Cardiac ventricle fibroblast (primary cell): Measurements from ENCODE around the gene PDZK1IP1. TPM values are rescaled to one million over a fixed set of nuclear protein-coding genes. Genes with fewer than 3 reads are reported as not detected.

Experiments used
- total RNA-seq: library from RNA; depleted of rRNA; stranded (reverse); fragments of >200 nt; gene quantifications from 2 replicates; pipeline ENCODE4 v1.2.3, GENCODE V29; 2015

The PDZK1IP1 gene, protein sequence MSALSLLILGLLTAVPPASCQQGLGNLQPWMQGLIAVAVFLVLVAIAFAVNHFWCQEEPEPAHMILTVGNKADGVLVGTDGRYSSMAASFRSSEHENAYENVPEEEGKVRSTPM
- total RNA-seq, result not detected in 2 replicates

GRCh38 chr1:47189844-47190508 is at the start of gene PDZK1IP1:
Gene PDZK1IP1, minus strand, starts transcription at chr1:47190036. Its CDS starts 104 bp downstream, at chr1:47189932.

DNA sequence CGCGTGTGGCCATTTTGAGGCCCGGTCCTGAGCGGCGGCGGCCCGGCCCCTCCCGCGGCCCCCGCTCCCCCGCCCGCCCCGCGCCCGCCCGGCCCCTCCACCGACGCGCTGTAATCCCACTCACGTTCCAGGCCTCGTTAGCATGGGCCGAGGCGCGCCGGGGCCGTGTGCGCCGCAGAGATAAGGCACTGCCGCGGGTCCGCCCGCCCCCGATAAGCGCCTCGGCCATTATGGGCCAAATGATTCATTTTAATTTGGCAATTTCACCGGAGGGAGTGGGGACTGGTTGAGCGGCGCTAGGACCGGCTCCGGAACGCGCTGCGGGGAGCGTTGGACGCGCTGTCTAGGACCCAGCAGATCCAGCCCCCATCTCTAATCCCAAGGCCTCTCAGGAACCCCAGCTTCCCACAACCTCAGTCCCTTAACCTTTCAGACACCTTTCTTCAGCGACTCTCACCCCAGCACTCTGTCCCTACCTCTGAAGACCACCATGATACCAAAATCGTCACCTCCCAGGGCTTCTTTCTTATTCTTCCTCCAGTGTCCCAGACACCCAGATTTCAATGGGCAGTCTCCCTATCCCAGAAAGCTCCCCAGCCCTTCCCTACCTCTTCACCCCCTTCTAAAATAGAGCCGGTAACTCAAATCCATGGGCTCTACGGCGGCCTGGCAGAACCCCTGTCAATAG is 42.5 kb upstream of the PDZK1IP1 start, which contains the start of gene TAL1:
TSS of gene TAL1 (minus strand) at position 39 of the 688 bp plus-strand sequence. CDS start 6,337 bp downstream, outside the sequence.

GRCh38 chr1:47137198-47137597 is 52.6 kb downstream of the PDZK1IP1 start, which contains the start of gene CYP4A22:
Gene CYP4A22, plus strand, starts transcription at chr1:47137441. Its CDS starts 45 bp downstream, at chr1:47137486.

Other genes with a start within 250 kb of the PDZK1IP1 start
- 0.19 TPM in 1 of 2 replicates, not detected in the other for gene CYP4A11, start 248.6 kb downstream of the PDZK1IP1 start, total RNA-seq
- 9.4 and 13.3 TPM in 2 replicates for gene CYP4X1, start 166.4 kb downstream of the PDZK1IP1 start, total RNA-seq
- 0.10 TPM in 1 of 2 replicates, not detected in the other for gene CYP4Z1, start 122.8 kb downstream of the PDZK1IP1 start, total RNA-seq
- gene CYP4A22, start 52.6 kb downstream of the PDZK1IP1 start, total RNA-seq, result 0.15 TPM in 1 of 2 replicates, not detected in the other
- gene TAL1, start 42.2 kb upstream of the PDZK1IP1 start, total RNA-seq, result 0.10 and 0.25 TPM in 2 replicates
- gene STIL, start 124.1 kb upstream of the PDZK1IP1 start, total RNA-seq, result 1.9 and 2.0 TPM in 2 replicates
- 74.1 and 88.1 TPM in 2 replicates for gene CMPK1, start 143.8 kb upstream of the PDZK1IP1 start, total RNA-seq
- gene FOXE3, start 226.2 kb upstream of the PDZK1IP1 start, total RNA-seq, result not detected in 2 replicates
- 0.06 TPM in 1 of 2 replicates, not detected in the other for gene FOXD2, start 248.0 kb upstream of the PDZK1IP1 start, total RNA-seq